ES-I3 (cell line): ENCODE results near the gene CAPN15.
A peak's percentile ranks its signal among the peaks of the same experiment; 100 is the strongest.

Experiments used
- H3K36me3 ChIP-seq: 2 replicates; pipeline ENCODE4 v1.6.1; 2013; ENCODE audit warnings: mild to moderate bottlenecking, low read length, control low read depth, moderate library complexity; ENCODE audit not compliant: insufficient read depth
- H3K4me1 ChIP-seq: 2 replicates; pipeline ENCODE4 v1.6.1; 2013; ENCODE audit warnings: mild to moderate bottlenecking, control low read depth, low read length; ENCODE audit not compliant: insufficient read depth
- H3K9ac ChIP-seq: 2 replicates; pipeline ENCODE4 v1.6.1; 2013; ENCODE audit warnings: low read depth, mild to moderate bottlenecking, low read length, moderate library complexity
- H3K9me3 ChIP-seq: 2 replicates; pipeline ENCODE4 v1.6.1; 2013; ENCODE audit warnings: mild to moderate bottlenecking, low read length, moderate library complexity; ENCODE audit not compliant: control insufficient read depth, insufficient read depth

Gene CAPN15

GRCh38 chr16:564690-565418, 37.3 kb downstream of the CAPN15 start:
- Histone ChIP-seq H3K9me3 (no peaks in the 10 kb centered on the region), H3K36me3 (no peaks in the 10 kb centered on the region), H3K9ac (no peak overlapping the region), H3K4me1 (peaks cover 10% of the 10 kb centered on the region)

GRCh38 chr16:565419-566330, 38.2 kb downstream of the CAPN15 start:
- H3K4me1 ChIP-seq = peaks cover 10% of the 10 kb centered on the region
- H3K9me3 ChIP-seq = no peaks in the 10 kb centered on the region
- no peaks in the 10 kb centered on the region for H3K36me3 ChIP-seq
- no peak overlapping the region for H3K9ac ChIP-seq

GRCh38 chr16:566475-567372, 39.2 kb downstream of the CAPN15 start, which contains the start of gene NHLRC4:
Gene NHLRC4 (plus strand): TSS chr16:567005. CDS start chr16:568048, 1,043 bp downstream.
- Histone ChIP-seq H3K9ac (no peak within 1 kb of the TSS), H3K9me3 (no peaks in the 10 kb centered on the region), H3K4me1 (peaks cover 10% of the 10 kb centered on the region), H3K36me3 (no peaks in the 10 kb centered on the region)

GRCh38 chr16:567373-568256, 40.1 kb downstream of the CAPN15 start:
- Histone ChIP-seq H3K9ac (no peak overlapping the region), H3K36me3 (no peaks in the 10 kb centered on the region), H3K9me3 (no peaks in the 10 kb centered on the region), H3K4me1 (peaks cover 10% of the 10 kb centered on the region)

GRCh38 chr16:568401-569258, 41.1 kb downstream of the CAPN15 start:
- Histone ChIP-seq H3K9ac (peak overlapping the region; percentile 67), H3K4me1 (peaks cover 10% of the 10 kb centered on the region), H3K36me3 (no peaks in the 10 kb centered on the region), H3K9me3 (no peaks in the 10 kb centered on the region)

- H3K9me3 ChIP-seq = no peaks in the 10 kb centered on the region
- H3K4me1 ChIP-seq = peaks cover 10% of the 10 kb centered on the region
- peak within 1 kb of the TSS; percentile 85 for H3K9ac ChIP-seq
- no peaks in the 10 kb centered on the region for H3K36me3 ChIP-seq
These were observed 42.1 kb downstream of the CAPN15 start, which contains the start of gene PIGQ for GRCh38 chr16:569445-570254. Gene PIGQ (plus strand): TSS chr16:569968. CDS start chr16:574075, 4,107 bp downstream.

GRCh38 chr16:572865-573650, 45.5 kb downstream of the CAPN15 start:
- Histone ChIP-seq H3K4me1 (no peaks in the 10 kb centered on the region), H3K9ac (no peak overlapping the region), H3K36me3 (no peaks in the 10 kb centered on the region), H3K9me3 (no peaks in the 10 kb centered on the region)

GRCh38 chr16:574021-574760, 46.7 kb downstream of the CAPN15 start:
- Histone ChIP-seq H3K9ac (no peak overlapping the region), H3K36me3 (no peaks in the 10 kb centered on the region), H3K9me3 (no peaks in the 10 kb centered on the region), H3K4me1 (no peaks in the 10 kb centered on the region)

- Histone ChIP-seq H3K9ac (no peak overlapping the region), H3K4me1 (no peaks in the 10 kb centered on the region), H3K9me3 (no peaks in the 10 kb centered on the region), H3K36me3 (no peaks in the 10 kb centered on the region)
These were observed 48.1 kb downstream of the CAPN15 start for GRCh38 chr16:575354-576196.

- Histone ChIP-seq H3K36me3 (no peaks in the 10 kb centered on the region), H3K9ac (no peak overlapping the region), H3K9me3 (no peaks in the 10 kb centered on the region), H3K4me1 (no peaks in the 10 kb centered on the region)
These were observed 48.8 kb downstream of the CAPN15 start for GRCh38 chr16:576197-576822.
